Glomerular endothelial cell (primary cell): ENCODE data around the gene TRAF5. TPM values are rescaled to one million over a fixed set of nuclear protein-coding genes. Genes with fewer than 3 reads are reported as not detected.
"Not testable (repeated sequence)": the region's sequence is repeated elsewhere in the genome, so short reads cannot be mapped to it uniquely, and the experiment has no call there.

ENCODE experiments used
- DNase-seq: peaks from one replicate; pipeline ENCODE4 v3.0.0-alpha.2; 2011; ENCODE audit warnings: low read depth, low spot score; ENCODE audit errors: extremely low read depth
- total RNA-seq: library from RNA; depleted of rRNA; stranded (reverse); fragments of >200 nt; gene quantifications from 2 replicates; pipeline ENCODE4 v1.2.3, GENCODE V29; 2015

Gene TRAF5, protein sequence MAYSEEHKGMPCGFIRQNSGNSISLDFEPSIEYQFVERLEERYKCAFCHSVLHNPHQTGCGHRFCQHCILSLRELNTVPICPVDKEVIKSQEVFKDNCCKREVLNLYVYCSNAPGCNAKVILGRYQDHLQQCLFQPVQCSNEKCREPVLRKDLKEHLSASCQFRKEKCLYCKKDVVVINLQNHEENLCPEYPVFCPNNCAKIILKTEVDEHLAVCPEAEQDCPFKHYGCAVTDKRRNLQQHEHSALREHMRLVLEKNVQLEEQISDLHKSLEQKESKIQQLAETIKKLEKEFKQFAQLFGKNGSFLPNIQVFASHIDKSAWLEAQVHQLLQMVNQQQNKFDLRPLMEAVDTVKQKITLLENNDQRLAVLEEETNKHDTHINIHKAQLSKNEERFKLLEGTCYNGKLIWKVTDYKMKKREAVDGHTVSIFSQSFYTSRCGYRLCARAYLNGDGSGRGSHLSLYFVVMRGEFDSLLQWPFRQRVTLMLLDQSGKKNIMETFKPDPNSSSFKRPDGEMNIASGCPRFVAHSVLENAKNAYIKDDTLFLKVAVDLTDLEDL
- 15.6 and 22.8 TPM in 2 replicates for total RNA-seq

DNA sequence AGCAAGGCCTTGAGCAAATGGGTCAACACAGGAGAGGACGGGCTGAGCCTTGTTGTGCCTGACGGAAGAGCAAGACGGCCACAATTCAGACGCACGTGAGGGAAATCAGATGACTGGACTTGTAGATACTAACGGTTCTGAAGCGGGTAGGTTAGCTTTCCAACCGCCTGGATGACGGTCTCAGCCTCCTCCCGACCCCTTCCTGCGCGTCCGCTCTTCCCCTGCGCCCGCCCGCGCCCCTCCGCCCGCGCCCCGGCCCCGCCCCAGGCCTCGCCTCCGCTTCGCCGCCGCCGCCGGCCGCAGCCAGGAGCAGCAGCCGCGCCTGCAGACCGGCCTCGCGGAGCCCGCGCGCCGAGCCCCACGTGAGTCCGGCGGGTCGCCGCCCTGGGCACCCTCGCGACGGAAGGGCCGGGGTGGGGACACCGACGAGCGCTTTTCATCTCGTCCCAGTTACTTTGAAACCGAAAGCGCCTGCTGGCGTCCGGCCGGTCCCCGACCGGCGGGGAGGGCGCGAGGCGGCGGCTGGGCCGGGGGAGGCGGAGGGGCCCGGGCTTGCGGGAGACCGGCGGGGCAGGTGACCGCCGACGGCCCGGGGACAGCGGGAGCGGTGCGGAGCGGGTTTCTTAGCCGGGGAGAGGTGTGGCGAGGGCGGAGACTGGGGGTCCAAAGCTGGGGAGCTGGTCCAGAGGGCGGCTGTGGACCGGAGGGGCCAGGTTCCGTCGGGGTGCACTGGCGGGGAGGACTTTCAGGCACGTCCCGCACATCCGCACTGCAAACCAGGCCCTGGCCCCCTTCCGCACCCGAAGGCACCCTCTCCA, at the start of gene TRAF5:
TSS of gene TRAF5 (plus strand) at position 306 of the 818 bp plus-strand sequence. CDS start 26,407 bp downstream, outside the sequence.
- DNase-seq, result no peak

DNA sequence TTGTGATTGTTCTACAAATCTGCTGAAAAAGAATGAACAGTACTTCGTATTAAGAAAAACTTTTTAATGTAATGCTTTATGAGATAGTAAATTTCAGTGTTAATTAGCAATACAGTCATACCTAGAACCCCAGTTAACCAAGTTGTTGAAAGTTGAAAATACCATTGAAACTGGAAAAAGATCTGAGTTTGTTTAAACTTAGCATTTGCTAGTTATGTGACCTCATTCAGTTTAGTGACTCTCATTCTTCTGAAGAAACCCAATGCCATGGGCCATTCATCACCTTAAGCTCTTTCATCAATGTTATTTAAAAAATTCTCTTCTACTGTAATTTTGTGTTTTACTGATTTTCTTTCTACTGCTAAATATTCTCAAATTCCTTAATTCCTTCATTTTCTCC, 47.3 kb upstream of the TRAF5 start:
- DNase-seq, result no peak

DNA sequence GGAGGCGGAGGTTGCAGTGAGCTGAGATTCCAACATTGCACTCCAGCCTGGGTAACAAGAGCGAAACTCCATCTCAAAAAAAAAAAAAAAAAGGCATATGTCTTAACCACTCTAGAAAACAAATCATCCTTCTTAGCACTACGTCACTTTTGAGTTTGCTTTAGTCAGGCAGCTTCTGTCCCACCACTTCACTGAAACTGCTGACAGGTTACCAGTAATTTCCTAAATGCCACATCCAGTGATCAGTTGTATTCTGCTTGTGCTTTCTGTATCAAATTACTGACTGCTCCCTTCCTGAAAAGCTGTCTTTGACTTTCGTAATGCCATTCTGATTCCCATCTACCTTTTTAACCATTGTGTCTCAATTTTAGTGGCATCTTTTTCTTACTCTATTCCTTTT, 45.7 kb upstream of the TRAF5 start:
- no peak for DNase-seq

DNA sequence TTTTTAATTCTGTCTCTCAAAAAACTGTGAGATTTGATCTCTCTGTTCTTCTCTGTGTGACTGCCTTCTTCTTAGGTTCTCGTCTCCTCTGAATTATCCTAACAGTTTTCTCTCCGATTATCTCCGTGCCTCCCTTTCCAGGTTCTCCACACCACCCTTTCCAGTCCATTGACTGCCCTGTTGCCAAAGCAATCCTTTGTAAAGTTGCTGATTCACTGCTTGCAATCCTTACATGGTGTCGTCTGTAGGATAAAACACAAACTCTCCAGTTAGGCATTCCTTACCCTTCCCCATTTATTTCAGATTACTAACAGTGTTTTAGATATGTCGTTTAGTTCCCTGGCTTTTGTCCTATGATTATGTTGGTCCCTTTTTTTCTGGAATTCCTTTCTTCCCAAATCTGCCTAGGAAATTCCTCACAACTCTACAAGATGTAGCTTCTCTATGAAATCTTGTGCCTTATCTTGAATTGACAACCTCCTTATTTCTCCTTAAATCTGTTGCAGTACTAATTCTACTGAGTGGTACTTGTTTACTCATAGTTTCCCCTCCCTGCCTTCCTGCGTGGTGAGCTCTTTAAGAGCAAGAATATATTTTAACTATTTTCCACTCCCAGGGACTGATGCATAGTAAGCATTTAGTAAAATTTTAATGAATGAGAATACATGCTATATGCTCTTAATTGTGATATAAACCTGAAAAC, 45.2 kb upstream of the TRAF5 start:
- DNase-seq, result no peak

DNA sequence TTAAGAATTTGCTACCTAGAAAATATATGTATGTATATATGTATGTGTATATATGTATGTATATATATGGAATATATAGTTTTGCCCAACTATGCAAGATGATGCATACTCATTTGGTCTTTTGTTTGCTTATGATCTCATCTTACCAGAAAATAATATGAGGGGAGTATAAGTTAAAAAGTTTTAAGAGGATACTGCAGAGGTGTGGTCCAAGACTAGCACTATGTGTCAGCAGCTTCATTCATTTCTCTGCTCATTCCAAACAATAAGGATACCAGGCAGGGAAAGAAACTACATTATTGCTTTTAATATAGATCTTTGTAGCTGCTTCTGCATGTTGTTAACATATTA, 44.6 kb upstream of the TRAF5 start:
- DNase-seq, result no peak

DNA sequence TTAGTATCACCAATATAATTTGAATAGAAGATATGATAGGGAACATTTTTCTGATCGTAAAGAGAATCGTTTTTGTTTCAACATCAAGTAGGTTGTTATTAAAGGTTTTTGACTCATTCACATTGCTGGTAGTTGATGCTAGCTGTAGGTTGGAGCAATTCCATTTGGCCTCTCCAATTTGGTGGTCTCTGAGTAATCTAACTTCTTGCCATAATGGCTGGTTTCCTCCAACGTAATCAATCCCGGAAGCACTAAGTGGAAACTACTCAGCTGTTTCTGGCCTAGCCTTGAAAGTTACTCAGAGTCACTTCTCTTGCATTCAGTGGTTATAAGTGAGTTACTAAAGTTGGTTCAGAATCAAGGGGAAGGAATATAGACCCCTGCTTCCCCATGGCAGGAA, 41.4 kb upstream of the TRAF5 start:
- no peak for DNase-seq

DNA sequence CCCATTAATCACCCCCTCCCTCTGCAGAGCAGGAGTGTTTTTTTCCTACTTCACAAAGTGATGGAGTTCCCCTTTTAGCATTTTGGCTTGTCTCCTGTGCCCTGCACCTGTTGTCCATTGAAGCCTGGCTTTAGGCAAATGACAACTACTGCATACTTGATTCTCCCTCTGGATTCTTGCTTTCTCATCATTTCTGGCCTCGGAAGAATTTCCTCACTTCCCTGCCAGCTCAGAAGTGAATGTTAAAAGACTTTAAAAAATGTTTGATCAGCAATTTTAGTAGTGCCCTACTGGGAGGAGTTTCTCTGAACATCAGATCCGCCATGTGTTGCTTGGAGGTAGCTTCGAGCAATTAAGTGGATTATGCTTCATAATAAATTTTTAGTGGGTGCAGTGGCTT, 39.4 kb upstream of the TRAF5 start:
- DNase-seq, result no peak

DNA sequence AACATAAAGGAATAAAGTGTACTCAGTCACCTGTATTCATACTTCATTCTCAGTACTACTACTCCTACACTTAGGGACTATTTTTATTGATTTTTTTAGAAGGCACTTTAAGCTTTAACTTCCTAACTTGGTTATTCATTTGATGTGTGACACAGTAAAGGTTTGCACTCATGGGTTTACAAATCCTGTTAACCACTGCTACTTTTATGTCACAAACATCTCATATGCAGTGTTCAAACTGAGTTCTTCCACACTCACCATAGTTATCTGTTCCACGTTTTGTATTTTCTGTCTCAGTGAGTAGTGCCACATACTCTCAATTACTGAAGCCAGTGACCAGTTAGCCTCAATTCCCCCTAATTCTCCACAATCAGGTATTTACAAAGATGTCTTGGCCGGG, 34.2 kb upstream of the TRAF5 start:
- no peak for DNase-seq

DNA sequence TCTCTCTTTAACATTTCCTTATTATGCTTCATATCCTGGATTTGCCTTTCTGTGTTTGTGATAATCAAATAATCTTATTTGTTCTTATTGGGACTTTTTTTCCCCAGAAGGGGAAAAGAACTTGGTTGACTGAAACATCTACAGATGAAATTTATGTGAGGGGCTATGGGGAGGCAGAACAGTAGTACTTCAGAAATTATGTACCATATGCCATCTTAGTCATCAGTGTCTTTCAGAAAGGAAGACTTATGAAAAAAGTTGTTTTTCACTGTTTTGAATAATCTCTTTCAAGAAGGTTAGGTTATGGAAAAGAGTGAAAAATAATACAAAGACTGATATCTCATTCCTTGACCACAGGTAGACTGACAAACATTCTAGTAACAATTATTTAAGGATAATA, 30.2 kb upstream of the TRAF5 start:
- no peak for DNase-seq

DNA sequence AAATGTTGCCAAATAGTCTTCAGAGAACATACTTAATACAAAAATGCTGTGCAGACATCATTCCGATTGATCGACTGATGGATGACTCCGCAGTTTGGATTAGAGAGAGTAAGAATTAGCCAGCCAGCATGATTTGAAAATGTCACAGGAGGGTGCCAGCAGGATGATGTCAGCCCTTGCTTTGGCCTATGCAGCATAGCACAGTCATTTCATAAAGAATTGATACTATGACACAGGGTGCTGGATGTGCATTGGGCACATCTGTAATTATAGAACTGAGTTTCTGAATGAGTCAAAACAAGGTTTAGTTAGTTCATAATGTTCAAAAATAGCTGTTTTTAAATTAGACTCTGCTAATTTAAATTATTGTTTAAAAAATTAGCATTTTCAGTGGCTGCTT, 21.6 kb upstream of the TRAF5 start:
- DNase-seq, result no peak

DNA sequence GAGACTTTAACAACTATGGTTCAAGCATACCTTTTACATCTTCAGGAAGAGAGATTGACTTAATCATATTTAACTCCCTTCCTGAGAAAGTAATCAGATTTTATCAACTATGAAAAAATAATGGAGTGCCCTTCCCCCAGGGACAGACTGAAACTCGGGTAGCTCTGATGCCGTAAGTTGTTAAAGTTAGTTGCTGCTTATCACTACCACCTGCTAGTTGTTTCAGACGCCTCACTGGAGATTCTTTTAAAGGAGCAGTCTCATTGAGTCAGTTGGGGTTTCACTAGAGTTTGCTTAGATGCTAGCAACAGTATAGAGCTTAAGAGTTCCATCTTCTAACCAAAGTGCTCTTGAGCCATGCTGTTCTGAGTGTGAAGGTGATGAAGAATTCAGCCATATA, 17.0 kb upstream of the TRAF5 start:
- DNase-seq, result no peak

DNA sequence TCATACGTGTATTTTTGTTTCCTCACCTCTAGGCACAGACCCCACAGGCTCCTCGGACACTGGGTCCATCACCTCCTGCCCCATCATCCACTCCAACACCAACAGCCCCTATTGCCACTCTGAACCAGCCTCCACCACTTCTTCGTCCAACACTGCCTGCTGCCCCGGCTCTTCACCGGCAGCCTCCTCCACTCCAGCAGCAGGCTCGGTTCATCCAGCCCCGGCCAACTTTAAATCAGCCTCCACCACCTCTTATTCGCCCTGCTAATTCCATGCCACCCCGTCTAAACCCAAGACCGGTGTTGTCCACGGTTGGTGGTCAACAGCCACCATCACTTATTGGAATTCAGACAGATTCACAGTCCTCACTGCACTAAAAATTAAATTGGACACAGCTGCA, 13.2 kb upstream of the TRAF5 start:
- no peak for DNase-seq

DNA sequence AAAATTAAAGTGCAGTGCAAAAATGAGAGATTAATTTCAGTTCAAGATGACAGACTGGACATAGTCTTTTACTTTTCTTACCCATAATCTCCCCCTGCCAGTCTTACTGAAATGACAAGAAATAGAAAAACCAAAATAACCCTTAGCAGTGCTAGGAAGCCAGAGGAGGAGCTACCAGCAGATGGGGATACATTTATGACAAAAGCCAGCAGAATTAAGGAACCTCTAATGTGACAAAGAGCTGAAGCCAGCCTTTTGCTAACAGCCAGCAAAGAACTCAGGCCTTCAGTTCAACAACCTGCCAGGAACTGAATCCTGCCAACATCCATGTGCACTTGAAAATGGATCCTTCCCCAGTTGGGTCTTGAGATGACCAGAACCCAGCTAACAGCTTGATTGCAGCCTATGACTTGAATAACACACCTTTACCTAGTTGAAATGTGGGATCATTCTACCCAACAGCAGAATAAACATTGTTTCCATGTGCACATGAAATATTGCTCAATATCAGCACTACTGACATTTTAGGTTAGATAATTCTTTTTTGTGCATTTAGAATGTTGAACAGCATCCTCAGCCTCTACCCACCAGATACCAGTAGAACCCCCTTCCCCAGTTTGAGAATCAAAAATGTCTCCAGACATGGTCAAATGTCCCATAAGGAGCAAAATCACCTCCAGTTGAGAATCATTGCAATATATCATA, 7.9 kb upstream of the TRAF5 start:
- no peak for DNase-seq

DNA sequence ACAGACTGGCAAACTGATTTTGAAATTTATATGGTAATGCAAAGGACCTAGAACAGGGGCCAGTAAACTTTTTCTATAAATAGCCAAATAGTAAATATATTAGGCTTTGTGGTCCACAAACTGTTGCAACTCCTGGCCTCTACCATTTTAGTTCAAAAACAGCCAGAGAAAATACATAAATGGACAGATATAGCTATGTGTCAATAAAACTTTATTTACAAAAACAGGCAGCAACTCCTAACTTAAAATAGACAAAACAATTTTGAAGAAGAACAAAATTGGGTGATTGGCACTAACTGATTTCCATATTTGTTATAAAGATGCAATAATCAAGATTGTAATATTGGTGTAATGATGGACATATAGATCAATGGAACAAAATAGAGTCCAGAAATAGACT, 6.7 kb upstream of the TRAF5 start:
- DNase-seq, result no peak

DNA sequence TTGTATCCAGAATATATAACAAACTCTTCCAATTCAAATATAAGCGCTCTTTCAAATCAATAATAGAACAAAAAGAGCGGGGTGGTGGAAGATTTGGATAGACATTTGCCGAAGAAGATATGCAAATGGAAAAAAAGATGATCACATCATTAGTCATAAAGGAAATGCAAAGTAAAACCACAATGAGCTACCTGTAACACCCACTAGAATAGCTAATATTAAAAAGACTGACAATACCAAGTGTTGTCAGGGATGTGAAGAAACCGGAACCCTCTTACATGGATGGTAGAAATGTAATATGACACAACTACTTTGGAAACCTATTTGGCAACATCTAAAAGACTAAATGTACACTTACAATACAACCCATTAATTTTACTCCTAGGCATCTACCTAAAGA, 5.7 kb upstream of the TRAF5 start:
- DNase-seq, result no peak

DNA sequence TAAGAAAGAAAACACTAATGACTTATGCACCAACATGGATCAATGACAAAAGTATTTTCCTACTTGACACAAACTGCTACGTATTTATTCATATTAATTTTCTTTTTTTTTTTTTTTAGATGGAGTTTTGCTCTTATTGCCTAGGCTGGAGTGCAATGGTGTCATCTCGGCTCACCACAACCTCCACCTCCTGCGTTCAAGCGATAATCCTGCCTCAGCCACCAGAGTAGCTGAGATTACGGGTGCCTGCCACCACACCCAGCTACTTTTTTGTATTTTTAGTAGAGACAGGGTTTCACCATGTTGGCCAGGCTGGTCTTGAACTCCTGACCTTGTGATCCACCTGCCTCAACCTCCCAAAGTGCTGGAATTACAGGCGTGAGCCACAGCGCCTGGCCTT, 5.0 kb upstream of the TRAF5 start:
- not testable (repeated sequence) for DNase-seq

DNA sequence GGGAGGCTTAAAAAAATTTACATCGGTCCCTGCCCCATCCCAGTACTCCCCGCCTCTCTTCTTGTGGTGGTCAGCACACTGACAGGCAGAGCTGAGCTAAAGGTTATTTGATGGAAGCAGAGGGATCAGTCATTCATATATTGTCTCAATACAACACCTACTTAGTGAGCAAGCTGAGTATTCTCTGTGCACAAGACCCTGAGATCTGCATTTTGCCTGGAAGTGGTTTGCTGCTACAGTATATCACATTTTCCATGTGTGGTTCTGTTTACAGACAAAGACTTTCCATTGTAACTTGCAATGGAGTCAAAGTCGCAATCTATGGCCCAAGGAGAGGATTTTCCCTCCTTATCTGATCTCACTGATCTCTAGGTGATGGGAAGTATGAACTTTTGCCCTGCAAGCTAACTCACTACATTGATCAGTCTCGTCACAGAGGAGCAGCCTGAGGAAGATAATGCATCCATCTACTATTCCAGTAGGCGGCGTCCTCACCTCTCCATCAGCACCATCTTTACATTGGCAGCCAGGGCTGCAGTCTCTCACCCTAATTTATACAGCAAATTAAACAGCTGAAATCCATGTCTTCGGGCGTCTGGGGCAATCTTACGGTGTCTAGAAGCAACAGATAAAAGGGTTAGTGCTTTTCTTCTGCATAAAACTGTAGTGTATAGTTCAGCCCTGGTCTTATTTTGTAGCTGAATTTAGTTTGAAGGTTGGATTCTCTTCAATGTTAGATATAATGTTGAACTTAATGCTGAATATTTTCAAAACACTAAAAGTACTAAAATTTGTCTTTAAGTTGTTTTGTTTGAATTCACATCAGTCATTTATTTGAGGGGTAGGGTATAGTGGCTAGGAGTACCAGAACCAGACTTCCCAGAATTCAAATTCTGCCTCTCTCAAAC, 3.2 kb upstream of the TRAF5 start:
- no peak for DNase-seq

DNA sequence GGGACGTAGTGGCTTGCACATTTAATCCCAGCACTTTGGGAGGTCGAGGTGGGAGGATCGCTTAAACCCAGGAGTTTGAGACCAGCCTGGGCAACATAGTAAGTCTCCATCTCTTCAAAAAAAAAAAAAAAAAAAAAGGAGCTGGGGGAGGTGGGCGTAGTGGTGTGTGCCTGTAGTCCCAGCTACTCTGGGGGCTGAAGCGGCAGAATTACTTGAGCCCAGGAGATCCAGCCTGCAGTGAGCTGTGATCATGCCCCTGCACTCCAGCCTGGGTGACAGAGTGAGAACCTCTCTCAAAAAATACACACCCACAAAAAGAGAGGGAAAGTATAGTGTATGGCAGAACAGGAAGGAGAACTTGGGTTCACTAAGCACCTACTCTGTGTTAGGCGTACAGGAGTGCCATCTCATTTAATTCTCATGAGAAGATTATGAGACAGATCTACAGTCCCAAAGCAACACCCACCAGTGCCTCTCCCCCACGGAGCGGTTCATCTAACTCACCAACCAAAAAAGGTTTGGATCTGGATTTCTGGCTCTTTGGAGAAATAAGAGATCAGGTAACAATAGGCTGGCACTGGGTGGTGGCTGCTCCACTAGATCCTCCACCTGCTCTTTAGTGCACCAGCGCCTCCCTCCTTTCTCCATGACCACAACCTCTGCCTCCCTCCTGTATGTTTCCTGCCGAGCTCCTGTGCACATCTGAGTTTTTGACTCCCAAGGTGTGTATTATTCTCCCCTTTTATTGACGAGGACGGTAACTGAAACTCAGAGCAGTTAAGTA, 1.4 kb upstream of the TRAF5 start:
- DNase-seq, result no peak

DNA sequence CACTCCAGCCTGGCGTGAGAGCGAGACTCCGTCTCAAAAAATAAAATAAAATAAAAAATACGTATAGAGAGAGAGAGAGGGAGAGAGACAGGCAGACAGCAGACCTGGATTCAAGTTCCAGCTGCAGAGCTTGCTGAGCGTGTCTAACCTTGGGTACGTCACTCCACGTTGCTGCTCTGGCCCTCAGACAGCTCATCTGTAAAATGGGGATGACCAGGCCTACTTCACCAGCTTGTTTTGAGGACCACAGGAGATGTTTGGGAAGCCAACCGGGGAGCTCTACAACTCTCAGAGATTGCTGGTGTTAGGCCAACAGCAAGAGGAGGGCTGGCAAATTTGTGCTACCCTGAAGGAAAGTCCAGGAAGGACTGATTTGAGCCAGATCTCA, 499 bp upstream of the TRAF5 start:
- no peak for DNase-seq
